ENCODE data around the gene CPZ.
A peak's percentile ranks its signal among the peaks of the same experiment; 100 is the strongest.
"Not testable (repeated sequence)": the region's sequence is repeated elsewhere in the genome, so short reads cannot be mapped to it uniquely, and the experiment has no call there.

CPZ gene

DNA sequence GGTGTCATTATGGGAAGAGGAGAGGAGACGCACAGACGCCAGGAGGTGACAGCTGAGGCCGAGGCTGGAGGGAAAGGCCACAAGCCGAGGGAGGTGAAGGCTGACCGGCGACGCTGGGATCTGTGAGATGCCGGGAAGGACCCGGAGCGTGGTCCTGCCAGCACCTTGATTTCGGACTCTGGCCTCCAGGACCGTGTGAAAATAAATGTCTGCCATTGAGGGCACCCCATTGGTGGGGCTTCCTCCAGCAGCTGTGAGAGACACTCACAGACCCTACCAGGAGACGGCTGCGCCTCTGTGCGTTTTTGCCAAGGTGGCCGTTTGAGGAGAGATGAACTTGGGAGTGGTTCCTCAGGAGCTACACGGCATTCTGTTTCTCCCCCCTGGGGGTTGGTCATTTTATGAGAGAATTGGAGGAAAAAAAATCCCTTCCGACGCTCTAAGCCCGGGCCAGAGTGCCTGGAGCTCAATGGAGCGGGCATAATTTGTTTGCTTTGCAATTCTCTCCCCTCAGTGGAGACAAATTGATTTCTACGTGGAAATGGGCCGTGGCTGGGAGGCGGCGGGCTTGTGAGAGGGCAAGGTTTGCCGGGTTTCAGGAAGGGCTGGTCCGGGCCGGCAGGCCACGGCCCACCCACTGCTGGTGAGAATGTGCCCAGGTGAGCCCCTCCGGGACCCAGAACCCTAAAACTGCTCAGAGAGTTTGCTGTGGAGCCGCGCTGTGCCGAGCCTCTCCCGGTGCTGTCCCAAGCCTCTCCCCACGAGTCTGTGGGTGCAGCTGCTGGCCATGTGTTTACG, 53.9 kb downstream of the CPZ start:
- intact Hi-C loops (cut with DNase I), result no loop called here
- peak in 2 of 10 donors; percentile 50 to 59 for DNase-seq

DNA sequence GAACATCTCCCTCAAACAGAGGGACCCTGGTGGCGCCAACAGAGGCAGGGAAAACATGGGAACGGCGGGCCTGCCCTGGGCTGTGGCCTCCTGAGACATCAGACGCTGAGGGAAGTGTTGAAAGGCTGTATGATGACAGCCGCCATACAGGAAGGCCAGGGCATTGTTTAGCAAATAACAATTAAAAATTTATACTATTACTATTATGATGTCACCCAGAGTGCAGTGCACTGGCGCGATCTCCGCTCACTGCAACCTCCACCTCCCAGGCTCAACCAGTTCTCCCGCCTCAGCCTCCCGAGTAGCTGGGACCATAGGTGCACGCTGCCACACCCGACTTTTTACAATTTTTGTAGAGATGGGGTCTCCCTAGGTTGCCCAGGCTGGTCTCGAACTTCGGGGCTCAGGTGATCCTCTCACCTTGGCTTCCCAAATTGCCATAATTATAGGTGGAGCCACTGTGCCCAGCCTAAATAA, 54.6 kb downstream of the CPZ start:
- peak in 2 of 10 donors; percentile 12 to 53 for DNase-seq
- intact Hi-C loops (cut with DNase I), result no loop called here

DNA sequence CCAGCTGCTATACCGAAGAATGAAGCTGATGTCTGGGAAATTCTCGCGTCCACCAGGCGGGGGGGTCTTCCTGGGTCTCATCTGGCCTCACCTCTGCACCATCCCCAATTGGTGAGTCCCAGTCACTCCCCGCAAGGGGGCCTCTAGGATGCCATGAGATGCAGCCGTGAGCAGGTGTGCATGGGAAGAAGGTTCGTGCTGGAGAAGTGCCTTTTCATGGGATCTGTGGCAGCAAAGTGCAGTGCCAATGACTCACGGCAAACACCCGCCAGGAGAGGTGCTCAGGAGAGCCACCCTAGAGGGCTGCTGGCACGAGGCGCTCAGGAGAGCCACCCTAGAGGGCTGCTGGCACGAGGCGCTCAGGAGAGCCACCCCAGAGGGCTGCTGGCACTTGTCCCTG, 55.1 kb downstream of the CPZ start:
- intact Hi-C loops (cut with DNase I), result no loop called here
- DNase-seq, result peak in 2 of 10 donors; percentile 24 to 59

DNA sequence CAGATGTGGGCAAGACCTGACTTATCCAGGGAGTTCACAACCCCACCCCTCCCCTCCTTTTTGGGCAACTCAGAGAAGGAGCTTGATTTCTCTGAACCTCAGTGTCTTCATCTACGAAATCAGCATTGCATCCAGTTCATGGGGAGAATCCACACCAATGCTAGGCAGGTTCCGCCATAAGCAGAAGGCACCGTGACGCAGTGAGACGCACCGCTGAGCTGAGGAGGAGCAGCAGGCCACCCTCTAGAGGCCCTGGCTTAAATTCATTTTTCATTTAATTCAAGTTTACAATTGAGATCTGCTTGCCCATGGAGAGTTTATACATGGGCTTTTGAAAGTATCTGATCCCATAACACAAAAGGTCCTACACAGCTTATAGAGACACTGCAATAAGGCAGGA, 55.7 kb downstream of the CPZ start:
- intact Hi-C loops (cut with DNase I), result no loop called here
- DNase-seq, result peak in 2 of 10 donors; percentile 13 to 27

DNA sequence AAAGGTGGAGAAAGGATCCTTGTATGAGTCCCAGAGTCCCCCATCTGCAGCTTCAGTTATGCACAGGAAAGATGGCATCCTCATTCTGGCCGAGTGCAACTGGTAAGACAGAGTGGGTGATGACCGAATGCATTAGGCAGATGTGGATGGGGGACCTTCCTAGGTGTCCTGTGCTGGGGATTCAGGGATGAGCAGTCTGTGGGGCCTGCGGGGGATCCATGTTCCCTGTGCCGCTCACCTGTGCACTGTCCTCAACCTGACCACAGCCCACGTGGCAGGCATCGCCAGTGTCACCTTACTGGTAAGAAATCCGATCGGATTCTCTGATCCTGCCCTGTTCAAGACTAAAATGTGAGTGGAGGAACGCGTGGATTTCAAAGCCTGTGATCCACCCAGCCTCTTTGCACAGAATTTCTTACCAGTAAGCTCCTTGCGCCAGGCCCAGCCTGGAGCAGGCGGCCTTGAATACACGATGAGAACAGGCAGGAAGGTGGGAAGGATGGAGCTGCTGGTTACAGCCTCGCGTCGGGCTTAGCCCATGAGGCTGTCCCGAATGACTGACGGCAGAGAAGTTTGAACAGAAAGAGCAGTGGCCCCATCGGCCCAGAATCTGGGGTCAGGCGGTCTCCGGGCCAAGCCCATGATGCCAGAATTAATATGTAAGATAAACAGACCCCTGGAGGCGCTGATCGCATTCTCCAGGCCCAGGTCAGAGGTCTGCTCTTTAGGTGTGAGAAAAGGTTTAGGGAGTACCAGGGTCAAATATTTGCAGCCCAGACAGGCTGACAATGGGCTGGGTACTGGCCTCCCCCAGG, 56.5 kb downstream of the CPZ start:
- peak in 2 of 10 donors; percentile 32 to 42 for DNase-seq
- intact Hi-C loops (cut with DNase I), result no loop called here

DNA sequence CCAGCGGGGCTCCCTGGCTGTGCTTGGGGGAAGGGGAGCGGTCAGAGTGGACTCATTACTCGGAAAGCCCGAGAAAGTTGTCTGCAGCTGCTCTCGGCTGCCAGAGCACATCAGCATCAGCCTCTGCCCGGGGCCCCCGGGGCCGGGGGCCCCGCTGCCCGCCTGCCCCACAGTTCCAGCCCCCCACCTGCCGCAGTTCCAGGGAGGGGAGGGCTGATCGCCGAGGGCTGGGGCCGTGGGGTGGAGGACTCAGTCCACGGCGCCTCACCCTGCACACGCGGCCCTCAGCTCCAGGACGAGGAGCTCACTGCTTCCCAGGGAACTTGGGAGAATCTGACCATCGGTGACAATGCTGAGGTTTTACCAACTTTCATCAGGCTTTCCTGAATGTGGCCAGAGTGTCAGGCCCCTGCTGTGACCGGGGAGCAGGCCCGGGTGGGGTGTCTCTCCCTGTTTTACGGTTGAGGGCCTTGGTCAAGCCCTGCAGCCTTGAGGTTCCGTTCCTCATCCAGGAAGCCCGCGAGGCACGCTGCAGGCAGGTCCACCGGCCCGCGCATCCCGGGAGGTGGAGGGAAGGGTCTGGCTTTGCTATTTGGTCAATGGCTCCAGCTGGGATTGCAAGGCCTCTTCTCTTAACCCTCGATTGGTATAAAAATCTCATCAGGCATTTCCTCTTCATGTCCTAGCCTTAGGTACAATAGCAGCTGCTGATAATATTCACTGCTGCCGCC, 57.2 kb downstream of the CPZ start:
- peak in 2 of 10 donors; percentile 55 to 79 for DNase-seq
- intact Hi-C loops (cut with DNase I), result no loop called here

DNA sequence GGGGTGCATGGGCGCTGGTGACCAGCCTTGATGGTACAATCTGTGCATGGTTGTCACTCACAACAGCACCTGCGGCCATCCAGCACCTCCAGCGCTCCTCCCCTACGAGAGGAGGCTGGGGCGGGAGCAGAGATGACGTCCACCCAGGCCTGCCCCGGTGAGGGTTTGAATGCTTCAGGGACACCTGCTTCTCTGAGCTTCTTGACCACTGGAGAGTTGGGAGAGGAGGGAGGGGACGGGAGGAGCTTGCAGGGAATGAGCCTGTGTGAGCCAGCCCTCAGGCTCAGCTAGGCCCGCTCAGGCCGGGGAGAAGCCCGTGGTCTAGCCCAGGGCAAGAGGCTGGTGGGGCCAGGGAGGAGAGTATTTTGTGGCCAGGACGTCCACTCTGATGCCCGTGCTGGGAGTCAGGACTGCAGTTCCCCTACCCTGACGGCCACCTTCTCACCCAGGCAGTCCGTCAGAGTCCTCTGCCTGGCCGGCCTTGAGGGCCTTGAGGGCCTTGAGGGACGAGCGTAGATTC, 59.2 kb downstream of the CPZ start:
- DNase-seq, result peak in 2 of 10 donors; percentile 29 to 69
- intact Hi-C loops (cut with DNase I), result no loop called here

DNA sequence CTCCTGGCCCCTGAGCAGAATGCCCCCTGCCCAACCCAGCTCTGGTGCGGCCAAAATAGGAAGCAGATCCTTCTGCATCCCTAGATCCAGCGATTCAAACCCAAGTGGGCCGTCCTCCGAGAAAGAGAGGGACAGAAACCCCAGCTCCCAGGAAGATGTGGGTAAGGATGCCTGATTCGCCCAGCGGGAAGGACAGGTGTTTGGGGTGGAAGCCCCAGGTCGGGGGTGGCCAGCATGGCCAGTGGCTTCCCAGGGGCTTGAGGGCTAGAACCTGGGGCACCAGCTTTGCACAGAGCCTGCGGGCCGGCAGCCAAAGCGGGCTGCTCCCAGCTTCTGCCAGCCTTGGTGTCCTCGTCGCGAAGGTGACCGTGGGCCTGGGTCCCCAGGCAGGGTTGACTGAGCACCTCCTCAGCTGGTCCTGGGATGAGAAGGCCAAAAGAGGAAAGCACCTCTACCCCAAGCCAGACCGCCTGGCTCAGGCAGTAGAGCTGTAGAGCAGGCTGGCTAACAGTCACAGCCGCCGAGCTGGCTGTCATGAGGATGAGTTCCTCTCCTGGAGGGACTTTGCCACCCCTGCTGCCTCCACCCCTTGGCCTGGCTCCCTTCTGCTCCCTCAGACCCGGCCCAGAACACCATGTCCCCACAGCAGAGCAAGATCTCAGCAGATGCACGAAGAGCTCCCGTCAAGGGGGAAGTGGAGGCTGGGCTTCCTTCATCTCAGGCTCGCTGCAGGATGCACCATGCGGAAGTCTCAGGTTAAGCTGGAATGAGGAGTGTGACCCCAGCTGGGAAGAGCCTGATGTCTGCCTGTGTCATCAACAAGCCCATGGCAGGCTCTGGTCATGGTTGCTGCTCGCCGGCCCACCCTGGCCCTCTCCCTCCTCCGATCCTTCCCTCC, 59.9 kb downstream of the CPZ start:
- intact Hi-C loops (cut with DNase I), result no loop called here
- DNase-seq, result peak in 2 of 10 donors; percentile 40 to 74

DNA sequence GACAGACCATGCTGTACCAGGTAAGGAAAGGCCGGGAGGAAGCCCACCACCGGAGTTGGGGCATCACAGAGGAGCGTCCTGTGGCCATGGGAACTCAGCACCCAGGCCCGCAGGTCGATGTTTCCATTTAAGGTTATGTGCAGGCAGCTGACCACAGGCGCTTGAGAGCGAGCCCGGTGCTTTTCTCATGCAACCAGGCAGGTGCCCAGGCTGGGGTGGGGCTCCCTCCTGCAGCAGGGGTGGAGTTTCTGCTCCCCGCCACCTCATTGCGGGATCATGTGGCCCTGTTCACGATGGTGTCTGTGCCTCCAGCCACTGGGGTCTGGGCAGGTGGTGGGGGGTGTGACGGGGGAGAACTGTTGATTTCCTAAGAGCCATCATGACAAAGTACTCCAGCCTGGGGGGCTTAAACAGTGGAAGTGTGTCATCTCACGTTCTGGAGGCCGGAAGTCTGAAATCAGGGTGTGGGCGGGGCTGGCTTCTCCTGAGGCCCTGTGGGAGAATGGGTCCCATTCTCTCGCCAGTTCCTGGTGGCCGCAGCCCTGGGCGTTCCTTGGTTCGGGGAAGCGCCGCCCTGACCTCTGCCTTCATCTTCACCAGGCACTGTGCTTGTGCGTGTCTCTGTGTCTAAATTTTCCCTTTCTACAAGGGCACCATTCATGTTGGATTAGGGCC, 60.9 kb downstream of the CPZ start:
- intact Hi-C loops (cut with DNase I), result no loop called here
- peak in 2 of 10 donors; percentile 33 to 57 for DNase-seq

DNA sequence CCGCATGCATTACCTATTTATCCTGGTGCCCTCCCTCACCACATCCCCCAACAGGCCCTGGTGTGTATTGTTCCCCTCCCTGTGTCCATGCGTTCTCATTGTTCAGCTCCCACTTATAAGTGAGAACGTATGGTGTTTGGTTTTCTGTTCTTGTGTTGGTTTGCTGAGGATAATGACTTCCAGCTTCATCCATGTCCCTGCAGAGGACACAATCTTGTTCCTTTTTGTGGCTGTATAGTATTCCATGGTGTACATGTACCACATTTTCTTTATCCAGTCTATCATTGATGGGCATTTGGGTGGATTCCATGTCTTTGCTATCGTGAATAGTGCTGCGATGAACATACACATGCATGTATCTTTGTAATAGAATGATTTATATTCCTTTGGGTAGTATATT, 61.6 kb downstream of the CPZ start:
- intact Hi-C loops (cut with DNase I); DNase-seq: not testable (repeated sequence)

DNA sequence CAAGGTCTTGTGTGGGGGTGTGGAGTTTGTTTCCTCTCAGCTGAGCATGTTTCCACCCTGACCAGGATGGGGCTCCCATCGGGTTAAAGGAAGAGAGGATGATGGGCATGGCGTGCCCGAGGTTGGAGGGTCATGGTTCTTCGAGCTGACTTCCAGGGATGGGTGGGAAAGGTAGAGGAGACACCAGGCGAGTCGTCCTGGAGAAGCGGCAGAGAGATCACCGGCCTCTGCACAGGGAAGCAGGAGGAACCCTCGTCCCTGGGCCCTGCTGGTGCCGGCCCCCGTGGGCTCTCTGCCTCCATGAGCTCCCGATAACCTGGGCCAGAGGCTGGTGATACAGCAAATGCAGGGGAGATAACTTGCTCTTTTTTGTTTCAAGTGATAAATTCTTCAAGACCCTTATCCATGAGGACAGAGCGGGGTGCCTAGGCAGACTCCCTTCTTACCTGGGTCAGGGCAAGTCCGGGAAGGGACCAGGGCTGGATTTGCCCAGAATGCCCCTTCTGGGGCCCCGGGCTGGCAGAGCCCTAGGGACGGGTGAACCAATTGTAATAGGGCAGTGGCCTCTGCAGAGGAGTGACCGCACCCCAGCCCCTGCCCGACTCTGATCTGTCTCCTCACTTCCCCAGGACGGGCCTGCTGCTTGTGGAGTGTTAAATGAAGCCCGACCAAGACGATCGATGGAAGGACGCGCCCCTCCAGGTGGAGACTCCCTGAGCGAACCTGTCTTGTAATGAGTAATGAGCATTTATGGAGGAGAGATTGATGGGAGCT, 63.0 kb downstream of the CPZ start:
- peak in 1 of 10 donors; percentile 65 for DNase-seq
- intact Hi-C loops (cut with DNase I), result no loop called here

DNA sequence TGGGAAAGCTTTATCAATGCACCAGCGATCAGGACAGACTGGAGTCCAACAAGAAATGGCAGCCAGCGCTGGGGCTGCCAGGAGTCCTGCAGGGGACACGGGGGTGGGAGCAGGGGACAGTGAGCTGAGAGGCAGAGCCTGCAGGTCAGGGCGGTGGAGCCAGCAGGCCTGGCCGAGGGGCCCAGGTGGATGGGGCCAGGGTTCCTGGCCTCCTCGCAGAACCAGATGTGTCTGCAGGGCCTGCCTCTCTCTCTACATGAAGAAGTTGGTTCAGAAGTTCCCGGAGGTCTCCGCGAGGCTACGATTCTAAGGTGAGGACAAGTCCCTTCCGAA, 63.6 kb downstream of the CPZ start:
- intact Hi-C loops (cut with DNase I), result no loop called here
- DNase-seq, result peak in 1 of 10 donors; percentile 58

DNA sequence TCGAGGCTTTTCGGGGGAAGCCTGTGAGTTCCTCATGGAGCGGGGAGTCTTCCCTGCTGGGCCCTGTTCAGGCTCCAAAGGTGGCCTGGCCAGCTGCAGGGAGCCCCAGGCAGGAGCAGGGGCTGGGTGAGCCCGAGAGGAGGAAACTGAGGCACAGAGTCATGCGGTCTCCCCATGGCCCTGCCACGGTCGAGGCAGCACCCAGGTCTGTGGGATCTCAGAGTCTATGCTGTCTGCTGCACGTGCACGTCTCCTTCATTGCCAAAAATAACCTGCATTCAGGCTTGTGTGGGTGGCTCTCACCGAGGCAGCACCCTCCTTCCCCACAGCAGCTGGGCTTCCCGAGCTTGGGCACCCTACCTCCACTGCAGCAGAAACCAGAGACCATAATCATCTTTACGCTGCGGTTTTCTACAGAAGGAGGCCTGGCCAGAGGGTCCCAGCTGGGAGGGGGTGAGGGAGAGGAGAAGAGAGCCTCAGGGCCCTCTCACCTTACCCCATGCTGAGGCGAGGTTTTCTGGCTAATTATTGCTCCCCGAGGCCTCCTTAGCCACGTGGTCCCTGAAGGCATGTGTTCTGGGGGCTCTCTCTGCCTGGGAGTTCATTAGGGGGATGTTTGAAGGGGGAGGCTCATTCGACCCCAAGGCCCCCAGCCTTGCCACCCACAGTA, 64.3 kb downstream of the CPZ start:
- peak in 1 of 10 donors; percentile 48 for DNase-seq
- intact Hi-C loops (cut with DNase I), result no loop called here

DNA sequence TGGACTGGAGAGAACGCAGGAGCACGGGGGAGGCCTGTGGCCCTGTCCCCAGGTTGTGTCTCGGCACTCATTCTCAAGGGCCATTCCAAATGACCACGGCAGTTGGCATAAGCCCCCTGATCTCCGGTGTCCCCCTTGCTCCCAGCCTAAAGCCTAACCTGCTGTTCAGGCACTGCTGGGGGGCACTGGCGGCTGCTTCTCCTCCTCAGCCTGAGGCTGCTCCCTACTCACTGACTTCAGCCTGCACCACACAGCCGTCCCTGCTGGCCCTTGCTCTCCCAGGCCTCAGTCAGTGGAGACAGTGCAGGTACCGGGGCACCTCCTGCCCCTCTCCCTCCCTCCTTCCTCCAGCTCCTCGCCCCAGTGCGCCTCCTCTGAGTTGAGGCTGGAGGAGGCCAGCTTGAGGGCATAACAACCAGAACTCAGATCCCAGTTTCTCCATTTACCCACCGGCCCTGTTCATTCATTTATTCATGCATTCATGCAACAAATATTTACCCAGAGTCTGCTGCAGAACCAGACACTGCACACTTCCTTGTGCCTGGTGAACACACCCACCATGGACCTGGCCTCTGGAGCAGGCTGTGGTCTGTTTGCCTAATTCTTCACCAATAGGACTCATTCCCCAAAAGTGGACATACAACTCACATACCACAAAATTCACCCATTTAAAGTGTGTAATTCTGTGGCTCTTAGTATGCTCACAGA, 65.0 kb downstream of the CPZ start:
- DNase-seq, result peak in 1 of 10 donors; percentile 24
- intact Hi-C loops (cut with DNase I), result no loop called here

DNA sequence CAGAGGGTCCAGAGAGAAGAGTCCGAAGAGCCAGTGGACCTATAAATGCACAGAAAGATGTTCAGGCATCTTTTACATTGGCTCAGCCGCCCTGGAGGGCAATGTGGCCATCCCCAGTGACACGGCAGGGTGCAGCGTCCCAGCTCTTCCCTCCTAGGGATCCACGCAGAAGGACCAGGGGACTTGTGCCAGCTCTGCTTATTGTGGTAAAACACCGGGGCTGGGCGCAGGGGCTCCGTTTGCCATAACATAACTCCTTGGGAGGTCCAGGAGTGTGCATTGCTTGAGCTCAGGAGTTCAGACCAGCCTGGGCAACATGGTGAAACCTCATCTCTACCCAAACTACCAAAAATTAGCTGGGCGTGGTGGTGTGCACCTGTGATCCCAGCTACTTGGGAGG, 70.2 kb downstream of the CPZ start:
- intact Hi-C loops (cut with DNase I), result no loop called here
- DNase-seq, result peak in 1 of 10 donors; percentile 56

DNA sequence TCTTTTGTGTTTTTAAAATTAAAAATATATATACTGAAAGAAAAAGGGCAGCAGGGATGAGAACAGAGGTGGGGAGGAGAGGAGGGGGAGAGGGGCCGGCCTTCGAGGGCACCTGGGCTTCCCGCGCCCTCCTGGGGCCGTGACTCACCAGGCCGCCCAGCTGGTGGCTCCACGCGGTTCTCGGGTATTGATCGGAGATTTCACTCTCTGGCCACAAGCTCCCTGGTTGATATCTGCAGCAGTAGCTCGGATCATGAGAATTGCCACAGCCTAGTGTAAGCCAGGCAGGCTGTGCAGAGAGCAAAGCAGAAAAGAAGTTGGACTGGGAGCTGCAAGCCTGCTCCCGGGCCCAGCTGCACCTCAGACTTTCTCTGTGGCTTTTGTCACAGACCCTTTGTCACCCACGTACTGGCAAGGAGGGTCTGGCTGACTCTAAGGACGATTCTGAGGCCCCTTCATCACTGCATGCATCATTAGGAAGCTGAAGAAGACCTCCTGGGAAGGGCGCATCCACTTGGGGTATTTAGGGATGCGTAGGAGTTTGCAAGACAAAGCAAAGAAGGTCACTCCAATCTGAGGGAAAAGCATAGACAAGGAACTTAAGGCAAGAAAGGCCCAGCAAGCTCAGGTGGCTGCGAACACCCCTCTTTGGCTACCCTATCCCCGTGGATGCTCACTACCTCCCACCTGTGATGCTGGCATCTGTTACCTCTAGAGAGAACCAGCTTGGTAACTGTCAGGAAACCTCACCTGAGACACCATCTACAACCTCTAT, 71.7 kb downstream of the CPZ start:
- intact Hi-C loops (cut with DNase I), result no loop called here
- DNase-seq, result peak in 1 of 10 donors; percentile 59

All from posterior cingulate gyrus (tissue), 11 donors.